Renal cortical epithelial cell (primary cell): ENCODE data around the gene PCDHGC5. TPM values are rescaled to one million over a fixed set of nuclear protein-coding genes. Genes with fewer than 3 reads are reported as not detected.

Experiments used
- DNase-seq: peaks from one replicate; pipeline ENCODE4 v3.0.0-alpha.2; 2011; ENCODE audit warnings: low read depth
- total RNA-seq: library from RNA; depleted of rRNA; stranded (reverse); fragments of >200 nt; gene quantifications from 2 replicates; pipeline ENCODE4 v1.2.3, GENCODE V29; 2014

PCDHGC5 gene
- total RNA-seq, 1 donor from 2014 or later = 0.80 TPM

- no peak for DNase-seq
These were observed 41.0 kb downstream of the PCDHGC5 start for GRCh38 chr5:141529873-141530272.

DNA sequence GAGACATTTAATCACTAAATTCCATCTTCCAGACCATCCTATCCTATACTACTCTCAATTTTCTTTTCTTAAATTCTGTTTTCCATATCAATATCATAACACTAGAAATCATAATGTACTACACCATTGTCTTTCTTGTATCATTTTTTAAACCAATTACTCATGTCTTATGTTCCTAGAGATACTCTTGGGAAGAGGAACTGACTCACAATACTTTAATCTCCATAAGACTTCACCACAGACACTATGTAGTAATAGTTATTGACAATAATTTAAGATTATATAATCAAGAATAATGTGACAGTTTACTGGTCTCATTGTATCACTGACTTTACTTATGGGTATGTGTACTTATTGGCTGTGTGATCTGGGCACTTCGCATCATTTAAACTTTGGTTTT lies 43.8 kb downstream of the PCDHGC5 start:
- DNase-seq = no peak

DNA sequence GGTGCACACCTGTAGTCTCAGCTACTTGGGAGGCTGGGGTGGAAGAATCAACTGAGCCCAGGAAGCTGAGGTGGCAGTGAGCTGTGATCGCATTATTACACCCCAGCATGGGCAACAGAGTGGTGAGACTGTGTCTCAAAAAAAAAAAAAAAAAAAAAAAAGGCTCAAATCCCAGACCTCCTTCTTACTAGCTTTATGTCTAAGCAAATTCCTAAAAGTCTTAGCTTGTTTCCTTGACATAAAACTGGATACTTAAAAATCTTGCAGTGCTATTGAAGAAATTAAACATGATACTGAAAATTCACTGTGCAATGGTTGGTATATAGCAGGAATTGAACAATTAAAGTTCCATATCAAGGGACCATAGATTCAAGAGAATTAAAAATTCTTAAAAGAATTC lies 45.0 kb downstream of the PCDHGC5 start:
- DNase-seq = no peak

DNA sequence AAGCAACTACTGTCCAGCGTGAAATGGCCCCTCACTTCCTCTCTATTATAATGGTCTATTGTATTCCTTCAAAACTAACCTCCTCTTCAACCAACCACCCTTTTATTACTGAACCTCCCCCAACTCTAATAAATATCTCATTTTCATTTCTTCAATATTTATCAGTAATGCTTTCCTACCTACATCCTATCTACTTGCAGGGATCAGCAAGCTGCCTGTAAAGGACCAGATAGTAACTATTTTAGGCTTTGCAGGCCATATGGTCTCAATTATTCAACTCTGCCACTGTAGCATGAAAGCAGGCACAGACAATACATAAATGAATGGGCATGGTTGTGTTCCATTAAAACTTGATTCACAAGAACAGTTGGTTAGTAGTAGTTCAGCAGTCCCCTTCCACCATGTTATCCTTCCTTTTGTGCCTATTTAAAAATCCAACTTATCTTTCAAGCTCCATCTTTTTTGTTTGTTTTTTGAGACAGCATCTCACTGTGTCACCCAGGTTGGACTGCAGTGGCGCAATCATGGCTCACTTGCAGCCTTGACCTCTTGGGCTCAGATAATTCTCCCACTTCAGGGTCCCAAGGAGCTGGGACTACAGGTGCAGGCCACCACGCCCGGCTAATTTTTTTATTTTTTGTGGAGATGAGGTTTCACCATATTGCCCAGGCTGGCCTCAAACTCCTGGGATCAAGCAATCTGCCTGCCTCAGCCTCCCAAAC lies 45.8 kb downstream of the PCDHGC5 start:
- DNase-seq = no peak

Other genes with a start within 250 kb of the PCDHGC5 start
- gene PCDHB15, start 243.7 kb upstream of the PCDHGC5 start, total RNA-seq = under 0.01 and 1.3 TPM in 2 replicates
- 0.20 and 1.0 TPM in 2 replicates for gene SLC25A2, start 185.0 kb upstream of the PCDHGC5 start, total RNA-seq
- 68.9 and 99.9 TPM in 2 replicates for gene TAF7, start 168.3 kb upstream of the PCDHGC5 start, total RNA-seq
- gene PCDHGA1, start 158.6 kb upstream of the PCDHGC5 start, total RNA-seq = under 0.01 and 0.80 TPM in 2 replicates
- 1.2 and 3.1 TPM in 2 replicates for gene PCDHGA2, start 150.3 kb upstream of the PCDHGC5 start, total RNA-seq
- gene PCDHGA3, start 145.3 kb upstream of the PCDHGC5 start, total RNA-seq = 0.17 and 1.0 TPM in 2 replicates
- 0.35 and 4.0 TPM in 2 replicates for gene PCDHGB1, start 139.0 kb upstream of the PCDHGC5 start, total RNA-seq
- gene PCDHGA4, start 134.1 kb upstream of the PCDHGC5 start, total RNA-seq = 0.87 and 2.1 TPM in 2 replicates
- gene PCDHGB2, start 129.1 kb upstream of the PCDHGC5 start, total RNA-seq = 0.35 and 2.7 TPM in 2 replicates
- under 0.01 and 1.3 TPM in 2 replicates for gene PCDHGA5, start 124.9 kb upstream of the PCDHGC5 start, total RNA-seq
- gene PCDHGB3, start 118.8 kb upstream of the PCDHGC5 start, total RNA-seq = 0.52 and 2.3 TPM in 2 replicates
- 0.69 and 2.1 TPM in 2 replicates for gene PCDHGA6, start 115.2 kb upstream of the PCDHGC5 start, total RNA-seq
- gene PCDHGA7, start 106.3 kb upstream of the PCDHGC5 start, total RNA-seq = 0.52 and 2.3 TPM in 2 replicates
- gene PCDHGB4, start 101.4 kb upstream of the PCDHGC5 start, total RNA-seq = 4.9 and 12.5 TPM in 2 replicates
- gene PCDHGA8, start 96.4 kb upstream of the PCDHGC5 start, total RNA-seq = 0.69 and 1.6 TPM in 2 replicates
- 9.4 and 17.8 TPM in 2 replicates for gene PCDHGB5, start 91.1 kb upstream of the PCDHGC5 start, total RNA-seq
- 0.52 and 3.2 TPM in 2 replicates for gene PCDHGA9, start 86.3 kb upstream of the PCDHGC5 start, total RNA-seq
- gene PCDHGB6, start 81.1 kb upstream of the PCDHGC5 start, total RNA-seq = 1.0 and 2.3 TPM in 2 replicates
- 0.52 and 5.1 TPM in 2 replicates for gene PCDHGA10, start 76.1 kb upstream of the PCDHGC5 start, total RNA-seq
- 1.7 and 10.4 TPM in 2 replicates for gene PCDHGB7, start 71.4 kb upstream of the PCDHGC5 start, total RNA-seq
- 1.4 and 3.1 TPM in 2 replicates for gene PCDHGA11, start 68.0 kb upstream of the PCDHGC5 start, total RNA-seq
- 0.52 and 1.7 TPM in 2 replicates for gene PCDHGA12, start 58.6 kb upstream of the PCDHGC5 start, total RNA-seq
- gene PCDHGC3, start 13.1 kb upstream of the PCDHGC5 start, total RNA-seq = 11.8 and 23.6 TPM in 2 replicates
- gene PCDHGC4, start 4.1 kb upstream of the PCDHGC5 start, total RNA-seq = 1.1 TPM in 1 of 2 replicates, not detected in the other
- 73.1 and 113 TPM in 2 replicates for gene DIAPH1, start 129.9 kb downstream of the PCDHGC5 start, total RNA-seq
- gene HDAC3, start 147.8 kb downstream of the PCDHGC5 start, total RNA-seq = 50.2 and 62.0 TPM in 2 replicates
- 5.4 and 6.9 TPM in 2 replicates for gene RELL2, start 147.9 kb downstream of the PCDHGC5 start, total RNA-seq
- 28.9 and 34.2 TPM in 2 replicates for gene FCHSD1, start 162.3 kb downstream of the PCDHGC5 start, total RNA-seq
- gene ARAP3, start 193.1 kb downstream of the PCDHGC5 start, total RNA-seq = 0.69 and 3.6 TPM in 2 replicates